ENCODE results near the gene VPS51. TPM values are rescaled to one million over a fixed set of nuclear protein-coding genes. Genes with fewer than 3 reads are reported as not detected.

VPS51 gene
- total and polyA plus RNA-seq, 12 donors = 28.0 to 269 (median 146) TPM

- H3K4me3 ChIP-seq = no peak overlapping the region
- intact Hi-C loops (cut with DNase I) = no loop called here
- H3K27me3 ChIP-seq = no peaks in the 10 kb centered on the region
- H3K27ac ChIP-seq = peak overlapping the region; percentile 57 to 87 (median 84)
- WGBS, 4 donors = 46 to 52% (median 49%) methylated on average over 4 of the region's 4 CpGs
- TF ChIP-seq POLR2A (IDR thresholded peaks at IDR 0.05) (no peak), CTCF (IDR thresholded peaks at IDR 0.05) (no peak)
- peaks cover 0 to 23% of the 10 kb centered on the region in 2 donors for H3K36me3 ChIP-seq (replicated peaks in 1 of 2)
- peaks cover 20 to 33% of the 10 kb centered on the region in 2 donors for H3K4me1 ChIP-seq (replicated peaks in 1 of 2)
- DNase-seq = peak in 1 of 7 donors; percentile 46
- no peaks in the 10 kb centered on the region for H3K9me3 ChIP-seq (replicated peaks in 1 of 3)
These were observed 8.6 kb downstream of the VPS51 start for GRCh38 chr11:65104628-65105027.

DNA sequence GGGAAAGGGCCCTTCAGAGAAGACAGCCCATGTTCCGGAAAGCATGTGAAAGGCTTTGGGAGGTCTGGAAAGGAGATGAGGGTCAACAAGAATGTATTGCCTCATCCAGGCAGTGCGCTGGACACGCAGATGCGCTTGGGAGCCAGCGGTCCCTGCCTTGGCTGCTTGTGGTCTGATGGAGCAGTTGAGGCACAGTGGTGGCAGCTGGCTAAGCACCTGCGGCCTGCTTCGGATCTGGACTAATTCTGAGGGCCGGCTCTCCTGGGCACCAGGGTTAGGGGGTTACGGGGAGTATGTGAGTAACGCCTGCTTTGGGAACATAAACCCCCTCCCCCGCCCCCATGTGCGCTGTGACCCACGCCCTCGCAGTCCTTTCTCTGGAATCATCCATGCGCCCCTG lies 11.1 kb downstream of the VPS51 start:
- Histone ChIP-seq H3K36me3 (replicated peaks in 1 of 2) (peaks cover 0 to 28% of the 10 kb centered on the region in 2 donors), H3K27ac (no peak overlapping the region), H3K27me3 (no peaks in the 10 kb centered on the region), H3K9me3 (replicated peaks in 1 of 3) (no peaks in the 10 kb centered on the region), H3K4me3 (no peak overlapping the region), H3K4me1 (replicated peaks in 1 of 2) (peaks cover 31 to 44% of the 10 kb centered on the region in 2 donors)
- no peak for TF ChIP-seq POLR2A (IDR thresholded peaks at IDR 0.05)
- TF ChIP-seq CTCF (IDR thresholded peaks at IDR 0.05) = no peak
- intact Hi-C loops (cut with DNase I) = no loop called here
- DNase-seq = no peak
- WGBS, 4 donors = 91 to 96% (median 93%) methylated on average over 5 to 15 of the region's 15 CpGs

GRCh38 chr11:65107751-65108468 lies 11.9 kb downstream of the VPS51 start:
- Histone ChIP-seq H3K4me1 (replicated peaks in 1 of 2) (peaks cover 26 to 44% of the 10 kb centered on the region in 2 donors), H3K36me3 (replicated peaks in 1 of 2) (peaks cover 0 to 28% of the 10 kb centered on the region in 2 donors), H3K4me3 (no peak overlapping the region), H3K27ac (no peak overlapping the region), H3K27me3 (no peaks in the 10 kb centered on the region), H3K9me3 (replicated peaks in 1 of 3) (no peaks in the 10 kb centered on the region)
- TF ChIP-seq CTCF (IDR thresholded peaks at IDR 0.05) = no peak
- no peak for TF ChIP-seq POLR2A (IDR thresholded peaks at IDR 0.05)
- DNase-seq = peak in 1 of 7 donors; percentile 25
- intact Hi-C loops (cut with DNase I) = no loop called here
- 92 to 96% (median 94%) methylated on average over 20 to 52 of the region's 52 CpGs for WGBS, 4 donors

DNA sequence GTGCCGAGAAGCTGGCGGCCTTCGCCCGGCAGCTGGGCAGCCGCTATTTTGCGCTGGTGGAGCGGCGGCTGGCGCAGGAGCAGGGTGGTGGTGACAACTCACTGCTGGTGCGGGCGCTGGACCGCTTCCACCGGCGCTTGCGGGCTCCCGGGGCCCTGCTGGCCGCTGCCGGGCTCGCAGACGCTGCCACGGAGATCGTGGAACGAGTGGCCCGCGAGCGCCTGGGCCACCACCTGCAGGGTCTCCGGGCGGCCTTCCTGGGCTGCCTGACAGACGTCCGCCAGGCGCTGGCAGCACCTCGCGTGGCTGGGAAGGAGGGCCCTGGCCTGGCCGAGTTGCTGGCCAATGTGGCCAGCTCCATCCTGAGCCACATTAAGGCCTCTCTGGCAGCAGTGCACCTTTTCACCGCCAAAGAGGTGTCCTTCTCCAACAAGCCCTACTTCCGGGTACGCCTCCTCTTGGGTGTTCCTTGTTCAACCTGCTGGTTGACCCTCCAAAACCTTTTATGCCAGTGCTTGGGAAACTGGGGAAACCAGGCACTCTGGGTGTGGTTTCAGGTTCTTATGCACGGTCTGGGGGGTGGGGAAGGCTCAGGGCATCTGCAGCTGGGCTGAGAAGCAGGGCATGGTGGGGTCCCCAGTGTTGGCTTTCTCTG lies 12.6 kb downstream of the VPS51 start:
- TF ChIP-seq POLR2A (IDR thresholded peaks at IDR 0.05) (no peak), CTCF (IDR thresholded peaks at IDR 0.05) (no peak)
- intact Hi-C loops (cut with DNase I) = no loop called here
- DNase-seq = no peak
- peaks cover 0 to 28% of the 10 kb centered on the region in 2 donors for H3K36me3 ChIP-seq (replicated peaks in 1 of 2)
- no peaks in the 10 kb centered on the region for H3K27me3 ChIP-seq
- no peaks in the 10 kb centered on the region for H3K9me3 ChIP-seq (replicated peaks in 1 of 3)
- peaks cover 33 to 44% of the 10 kb centered on the region in 2 donors for H3K4me1 ChIP-seq (replicated peaks in 1 of 2)
- WGBS, 4 donors = 92 to 97% (median 95%) methylated on average over 12 to 38 of the region's 38 CpGs
- no peak overlapping the region for H3K27ac ChIP-seq
- no peak overlapping the region for H3K4me3 ChIP-seq

Data from adrenal gland (tissue), 12 donors.